OCI-M1 (cell line): ENCODE data around the gene CANT1.
A peak's percentile ranks its signal among the peaks of the same experiment; 100 is the strongest.
"Not testable (repeated sequence)": the region's sequence is repeated elsewhere in the genome, so short reads cannot be mapped to it uniquely, and the experiment has no call there.

Experiments used
- DNase-seq: peaks from one replicate; lab custom pipeline; 2025; lab: John Stamatoyannopoulos, UW

The CANT1 gene

GRCh38 chr17:78977681-78977943 lies 32.0 kb downstream of the CANT1 start:
- DNase-seq = no peak

- DNase-seq = no peak
Observed at GRCh38 chr17:78976907-78977680, 32.5 kb downstream of the CANT1 start.

- peak; percentile 51 for DNase-seq
Observed at GRCh38 chr17:78974635-78975591, 34.7 kb downstream of the CANT1 start.

GRCh38 chr17:78973792-78974520 lies 35.6 kb downstream of the CANT1 start:
- no peak for DNase-seq

- DNase-seq = no peak
Observed at GRCh38 chr17:78973196-78973595, 36.4 kb downstream of the CANT1 start.

GRCh38 chr17:78972507-78973105 lies 37.0 kb downstream of the CANT1 start:
- DNase-seq = no peak

GRCh38 chr17:78971756-78972506 lies 37.6 kb downstream of the CANT1 start:
- DNase-seq = no peak

- DNase-seq = peak; percentile 68
Observed at GRCh38 chr17:78970834-78971755, 38.5 kb downstream of the CANT1 start.

- no peak for DNase-seq
Observed at GRCh38 chr17:78969865-78970264, 39.7 kb downstream of the CANT1 start.

- no peak for DNase-seq
Observed at GRCh38 chr17:78967782-78968362, 41.7 kb downstream of the CANT1 start.

GRCh38 chr17:78966910-78967600 lies 42.5 kb downstream of the CANT1 start:
- DNase-seq = no peak

GRCh38 chr17:78966123-78966813 lies 43.3 kb downstream of the CANT1 start:
- DNase-seq = no peak

- no peak for DNase-seq
Observed at GRCh38 chr17:78965491-78965924, 44.1 kb downstream of the CANT1 start.

- no peak for DNase-seq
Observed at GRCh38 chr17:78963378-78963777, 46.2 kb downstream of the CANT1 start.

- not testable (repeated sequence) for DNase-seq
Observed at GRCh38 chr17:78962984-78963348, 46.6 kb downstream of the CANT1 start.

- DNase-seq = no peak
Observed at GRCh38 chr17:78962345-78962983, 47.1 kb downstream of the CANT1 start.

GRCh38 chr17:78961571-78961970 lies 48.0 kb downstream of the CANT1 start:
- DNase-seq = no peak

GRCh38 chr17:78960928-78961327 lies 48.6 kb downstream of the CANT1 start:
- no peak for DNase-seq
